GM23338 (cell line): ENCODE measurements around the gene MLLT6.
A peak's percentile ranks its signal among the peaks of the same experiment; 100 is the strongest.

Source experiments
- CREB1 ChIP-seq: fragments of 250-450 bp; sonication (Bioruptor Pico); IDR thresholded peaks from 2 replicates; pipeline ENCODE4 v1.5.0; 2020; ENCODE audit warnings: low read depth, mild to moderate bottlenecking, moderate library complexity
- EZH2 ChIP-seq: fragments of 200-600 bp; sonication (generic); IDR thresholded peaks from one replicate; pipeline ENCODE4 v1.8.0; 2017; ENCODE audit warnings: antibody characterized with exemption, mild to moderate bottlenecking, low read depth; ENCODE audit not compliant: unreplicated experiment
- EZH2phosphoT487 ChIP-seq: fragments of 200-600 bp; sonication (generic); IDR thresholded peaks from one replicate; pipeline ENCODE4 v1.8.1; 2018; ENCODE audit warnings: antibody characterized with exemption; ENCODE audit not compliant: unreplicated experiment
- POLR2AphosphoS5 ChIP-seq: IDR thresholded peaks from 2 replicates; pipeline ENCODE4 v1.6.1; 2016; ENCODE audit warnings: antibody characterized with exemption, low read depth
- TF ChIP-seq, protein P1 (sequence below), 2 experiments: fragments of 200-600 bp in 1 of 2; sonication (generic) in 1 of 2; conservative IDR thresholded peaks; 2 replicates each; pipeline versions ENCODE4 v1.5.1 to v1.6.1; 2016 to 2017; ENCODE audit warnings: antibody characterized with exemption in 2 of 2, low read depth in 2 of 2, mild to moderate bottlenecking in 2 of 2, moderate library complexity in 1 of 2
- TF ChIP-seq, protein P2 (sequence below): IDR thresholded peaks from one replicate; pipeline ENCODE4 v1.6.1; 2018; ENCODE audit warnings: antibody characterized with exemption; ENCODE audit not compliant: unreplicated experiment

DNA sequence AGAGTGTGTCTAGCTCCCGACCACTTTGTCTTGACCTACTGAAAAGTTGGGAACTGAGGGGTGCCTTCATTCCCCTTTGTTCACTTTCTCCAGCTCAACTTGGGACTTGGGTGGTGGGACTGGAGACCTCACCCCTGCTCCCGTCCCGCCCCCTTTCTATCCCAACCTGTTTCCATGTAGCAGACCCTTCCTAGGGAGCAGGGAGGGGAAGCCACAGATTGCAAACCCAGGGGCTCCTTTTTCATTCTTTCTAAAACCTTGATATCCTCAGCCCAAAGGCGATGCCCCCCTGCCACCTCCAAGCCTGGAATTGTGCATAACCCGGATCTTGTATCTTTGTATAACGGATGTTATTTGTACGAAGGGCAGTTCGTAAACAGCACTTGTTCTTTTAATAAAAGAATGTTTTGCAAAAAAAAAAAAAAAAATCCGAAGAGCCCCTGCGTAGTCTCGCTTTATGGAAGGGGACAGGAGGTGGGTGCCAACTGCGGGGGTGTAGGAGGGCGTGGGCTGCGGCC is 24.4 kb downstream of the MLLT6 start:
- TF ChIP-seq EZH2phosphoT487: no peak
- no peak for TF ChIP-seq POLR2AphosphoS5
- TF ChIP-seq EZH2: peak; percentile 48
- TF ChIP-seq CREB1: no peak
- TF ChIP-seq, protein P1, sequence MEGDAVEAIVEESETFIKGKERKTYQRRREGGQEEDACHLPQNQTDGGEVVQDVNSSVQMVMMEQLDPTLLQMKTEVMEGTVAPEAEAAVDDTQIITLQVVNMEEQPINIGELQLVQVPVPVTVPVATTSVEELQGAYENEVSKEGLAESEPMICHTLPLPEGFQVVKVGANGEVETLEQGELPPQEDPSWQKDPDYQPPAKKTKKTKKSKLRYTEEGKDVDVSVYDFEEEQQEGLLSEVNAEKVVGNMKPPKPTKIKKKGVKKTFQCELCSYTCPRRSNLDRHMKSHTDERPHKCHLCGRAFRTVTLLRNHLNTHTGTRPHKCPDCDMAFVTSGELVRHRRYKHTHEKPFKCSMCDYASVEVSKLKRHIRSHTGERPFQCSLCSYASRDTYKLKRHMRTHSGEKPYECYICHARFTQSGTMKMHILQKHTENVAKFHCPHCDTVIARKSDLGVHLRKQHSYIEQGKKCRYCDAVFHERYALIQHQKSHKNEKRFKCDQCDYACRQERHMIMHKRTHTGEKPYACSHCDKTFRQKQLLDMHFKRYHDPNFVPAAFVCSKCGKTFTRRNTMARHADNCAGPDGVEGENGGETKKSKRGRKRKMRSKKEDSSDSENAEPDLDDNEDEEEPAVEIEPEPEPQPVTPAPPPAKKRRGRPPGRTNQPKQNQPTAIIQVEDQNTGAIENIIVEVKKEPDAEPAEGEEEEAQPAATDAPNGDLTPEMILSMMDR (conservative IDR thresholded peaks at IDR 0.05; ENCODE audit: low read depth in 2 of 2): no peak
- TF ChIP-seq, protein P2, sequence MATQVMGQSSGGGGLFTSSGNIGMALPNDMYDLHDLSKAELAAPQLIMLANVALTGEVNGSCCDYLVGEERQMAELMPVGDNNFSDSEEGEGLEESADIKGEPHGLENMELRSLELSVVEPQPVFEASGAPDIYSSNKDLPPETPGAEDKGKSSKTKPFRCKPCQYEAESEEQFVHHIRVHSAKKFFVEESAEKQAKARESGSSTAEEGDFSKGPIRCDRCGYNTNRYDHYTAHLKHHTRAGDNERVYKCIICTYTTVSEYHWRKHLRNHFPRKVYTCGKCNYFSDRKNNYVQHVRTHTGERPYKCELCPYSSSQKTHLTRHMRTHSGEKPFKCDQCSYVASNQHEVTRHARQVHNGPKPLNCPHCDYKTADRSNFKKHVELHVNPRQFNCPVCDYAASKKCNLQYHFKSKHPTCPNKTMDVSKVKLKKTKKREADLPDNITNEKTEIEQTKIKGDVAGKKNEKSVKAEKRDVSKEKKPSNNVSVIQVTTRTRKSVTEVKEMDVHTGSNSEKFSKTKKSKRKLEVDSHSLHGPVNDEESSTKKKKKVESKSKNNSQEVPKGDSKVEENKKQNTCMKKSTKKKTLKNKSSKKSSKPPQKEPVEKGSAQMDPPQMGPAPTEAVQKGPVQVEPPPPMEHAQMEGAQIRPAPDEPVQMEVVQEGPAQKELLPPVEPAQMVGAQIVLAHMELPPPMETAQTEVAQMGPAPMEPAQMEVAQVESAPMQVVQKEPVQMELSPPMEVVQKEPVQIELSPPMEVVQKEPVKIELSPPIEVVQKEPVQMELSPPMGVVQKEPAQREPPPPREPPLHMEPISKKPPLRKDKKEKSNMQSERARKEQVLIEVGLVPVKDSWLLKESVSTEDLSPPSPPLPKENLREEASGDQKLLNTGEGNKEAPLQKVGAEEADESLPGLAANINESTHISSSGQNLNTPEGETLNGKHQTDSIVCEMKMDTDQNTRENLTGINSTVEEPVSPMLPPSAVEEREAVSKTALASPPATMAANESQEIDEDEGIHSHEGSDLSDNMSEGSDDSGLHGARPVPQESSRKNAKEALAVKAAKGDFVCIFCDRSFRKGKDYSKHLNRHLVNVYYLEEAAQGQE: no peak
